Sigmoid colon (tissue), 4 donors: ENCODE measurements around the gene UBL3.

Experiments
- EP300 ChIP-seq, 4 donors: sonication (generic); formaldehyde crosslinking; IDR thresholded peaks; one replicate each; pipeline ENCODE4 v1.6.1; 2017; ENCODE audit warnings: antibody characterized with exemption in 4 of 4
- POLR2A ChIP-seq, 2 donors: fragments of 450-650 bp; IDR thresholded peaks; one replicate each; pipeline ENCODE4 v1.6.1; 2016; ENCODE audit warnings: antibody characterized with exemption in 2 of 2, mild to moderate bottlenecking in 2 of 2, moderate library complexity in 2 of 2
- POLR2AphosphoS5 ChIP-seq, 4 donors: sonication (generic); formaldehyde crosslinking; IDR thresholded peaks; one replicate each; pipeline ENCODE4 v1.6.1; 2017; ENCODE audit warnings: antibody characterized with exemption in 4 of 4
- TF ChIP-seq, protein P1 (sequence below), 4 experiments: fragments of 450-650 bp in 3 of 4; fragments of 200-600 bp in 1 of 4; IDR thresholded peaks; one replicate each; pipeline ENCODE4 v1.5.1; 2016 to 2019; ENCODE audit warnings: antibody characterized with exemption in 4 of 4, mild to moderate bottlenecking in 3 of 4, moderate library complexity in 2 of 4

DNA sequence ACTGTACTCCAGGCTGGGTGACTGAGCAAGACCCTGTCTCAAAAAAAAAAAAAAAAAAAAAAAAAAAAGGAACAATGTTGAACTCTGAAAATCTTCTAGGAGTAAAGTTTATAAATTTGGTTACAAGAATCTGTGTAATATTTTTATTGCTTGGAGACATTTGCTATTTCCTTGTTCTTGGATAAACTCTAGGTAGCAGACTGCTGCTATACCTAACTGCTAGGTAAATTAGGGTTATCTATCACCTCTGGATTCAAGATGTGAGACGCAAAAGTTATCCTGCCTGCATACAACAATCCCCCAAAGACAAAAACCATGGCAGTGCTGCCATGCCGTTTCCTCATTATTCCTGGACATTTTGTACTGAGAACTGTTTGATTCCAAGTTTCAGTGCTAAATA lies 33.7 kb downstream of the UBL3 start:
- TF ChIP-seq, protein P1, sequence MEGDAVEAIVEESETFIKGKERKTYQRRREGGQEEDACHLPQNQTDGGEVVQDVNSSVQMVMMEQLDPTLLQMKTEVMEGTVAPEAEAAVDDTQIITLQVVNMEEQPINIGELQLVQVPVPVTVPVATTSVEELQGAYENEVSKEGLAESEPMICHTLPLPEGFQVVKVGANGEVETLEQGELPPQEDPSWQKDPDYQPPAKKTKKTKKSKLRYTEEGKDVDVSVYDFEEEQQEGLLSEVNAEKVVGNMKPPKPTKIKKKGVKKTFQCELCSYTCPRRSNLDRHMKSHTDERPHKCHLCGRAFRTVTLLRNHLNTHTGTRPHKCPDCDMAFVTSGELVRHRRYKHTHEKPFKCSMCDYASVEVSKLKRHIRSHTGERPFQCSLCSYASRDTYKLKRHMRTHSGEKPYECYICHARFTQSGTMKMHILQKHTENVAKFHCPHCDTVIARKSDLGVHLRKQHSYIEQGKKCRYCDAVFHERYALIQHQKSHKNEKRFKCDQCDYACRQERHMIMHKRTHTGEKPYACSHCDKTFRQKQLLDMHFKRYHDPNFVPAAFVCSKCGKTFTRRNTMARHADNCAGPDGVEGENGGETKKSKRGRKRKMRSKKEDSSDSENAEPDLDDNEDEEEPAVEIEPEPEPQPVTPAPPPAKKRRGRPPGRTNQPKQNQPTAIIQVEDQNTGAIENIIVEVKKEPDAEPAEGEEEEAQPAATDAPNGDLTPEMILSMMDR (IDR thresholded peaks at IDR 0.05): no peak
- no peak for TF ChIP-seq POLR2A (IDR thresholded peaks at IDR 0.05)
- no peak for TF ChIP-seq POLR2AphosphoS5 (IDR thresholded peaks at IDR 0.05)
- TF ChIP-seq EP300 (IDR thresholded peaks at IDR 0.05): no peak
